LNCAP (cell line): ENCODE measurements around the gene MMP28.

Source experiments
- TF ChIP-seq, protein P1 (sequence below): fragments of 450-650 bp; IDR thresholded peaks from 2 replicates; pipeline ENCODE4 v1.5.1; 2017; ENCODE audit warnings: mild to moderate bottlenecking

MMP28 gene

DNA sequence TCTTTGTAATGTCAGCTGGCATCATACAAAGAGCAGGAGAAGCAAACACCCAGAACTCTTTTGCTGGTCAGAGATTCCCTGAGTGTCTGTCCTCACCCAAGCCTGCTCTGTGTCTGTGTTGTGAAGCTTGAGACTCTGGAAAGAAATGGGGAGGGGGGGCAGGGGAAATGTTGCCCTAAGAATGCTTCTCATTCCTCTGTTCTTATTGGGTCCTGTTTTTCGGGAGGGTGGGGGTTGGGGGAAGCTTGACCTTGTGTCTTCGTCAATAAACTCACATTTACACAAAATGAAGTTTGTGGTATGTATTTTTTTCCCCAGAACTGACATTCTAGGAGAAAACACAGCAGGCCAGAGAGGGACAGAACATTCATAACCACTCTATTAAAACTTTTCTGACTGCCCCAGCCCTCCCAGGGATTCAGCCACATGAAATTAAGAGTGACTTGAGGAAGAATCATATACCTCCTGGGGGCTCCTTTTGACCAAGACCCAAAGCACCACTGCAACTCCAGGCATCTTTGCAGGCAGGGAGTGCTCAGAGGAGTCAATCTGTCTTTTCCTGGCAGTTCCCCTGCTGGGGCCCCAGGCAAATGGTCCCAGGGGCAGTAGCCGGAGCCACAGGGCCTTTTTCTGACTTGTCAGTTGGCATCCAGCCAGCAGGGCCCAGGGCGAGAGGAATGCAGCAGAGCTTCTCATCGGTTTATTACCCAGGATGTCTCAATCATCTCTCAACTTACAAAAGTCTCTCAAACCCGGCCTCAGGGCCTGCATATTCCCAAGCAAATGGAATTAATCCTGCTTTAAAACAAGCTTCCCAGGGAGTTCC is 69.1 kb downstream of the MMP28 start:
- TF ChIP-seq, protein P1, sequence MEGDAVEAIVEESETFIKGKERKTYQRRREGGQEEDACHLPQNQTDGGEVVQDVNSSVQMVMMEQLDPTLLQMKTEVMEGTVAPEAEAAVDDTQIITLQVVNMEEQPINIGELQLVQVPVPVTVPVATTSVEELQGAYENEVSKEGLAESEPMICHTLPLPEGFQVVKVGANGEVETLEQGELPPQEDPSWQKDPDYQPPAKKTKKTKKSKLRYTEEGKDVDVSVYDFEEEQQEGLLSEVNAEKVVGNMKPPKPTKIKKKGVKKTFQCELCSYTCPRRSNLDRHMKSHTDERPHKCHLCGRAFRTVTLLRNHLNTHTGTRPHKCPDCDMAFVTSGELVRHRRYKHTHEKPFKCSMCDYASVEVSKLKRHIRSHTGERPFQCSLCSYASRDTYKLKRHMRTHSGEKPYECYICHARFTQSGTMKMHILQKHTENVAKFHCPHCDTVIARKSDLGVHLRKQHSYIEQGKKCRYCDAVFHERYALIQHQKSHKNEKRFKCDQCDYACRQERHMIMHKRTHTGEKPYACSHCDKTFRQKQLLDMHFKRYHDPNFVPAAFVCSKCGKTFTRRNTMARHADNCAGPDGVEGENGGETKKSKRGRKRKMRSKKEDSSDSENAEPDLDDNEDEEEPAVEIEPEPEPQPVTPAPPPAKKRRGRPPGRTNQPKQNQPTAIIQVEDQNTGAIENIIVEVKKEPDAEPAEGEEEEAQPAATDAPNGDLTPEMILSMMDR, result no peak

DNA sequence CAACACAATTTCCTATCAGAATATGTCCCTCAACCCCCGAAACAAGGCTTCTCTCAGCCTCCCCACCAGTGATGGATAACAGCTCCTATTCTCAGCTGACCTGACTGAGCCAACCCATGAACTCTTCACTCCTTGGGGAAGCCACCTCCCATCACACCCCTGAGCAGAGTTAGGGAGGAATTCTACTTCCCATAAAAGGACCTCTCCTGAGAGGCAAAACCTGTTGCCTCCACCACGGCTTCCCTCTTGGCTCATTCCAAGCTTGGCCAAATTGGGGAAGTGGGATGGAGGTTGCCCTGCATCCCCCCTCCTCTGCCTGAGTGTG is 69.7 kb downstream of the MMP28 start:
- TF ChIP-seq, protein P1, result no peak

DNA sequence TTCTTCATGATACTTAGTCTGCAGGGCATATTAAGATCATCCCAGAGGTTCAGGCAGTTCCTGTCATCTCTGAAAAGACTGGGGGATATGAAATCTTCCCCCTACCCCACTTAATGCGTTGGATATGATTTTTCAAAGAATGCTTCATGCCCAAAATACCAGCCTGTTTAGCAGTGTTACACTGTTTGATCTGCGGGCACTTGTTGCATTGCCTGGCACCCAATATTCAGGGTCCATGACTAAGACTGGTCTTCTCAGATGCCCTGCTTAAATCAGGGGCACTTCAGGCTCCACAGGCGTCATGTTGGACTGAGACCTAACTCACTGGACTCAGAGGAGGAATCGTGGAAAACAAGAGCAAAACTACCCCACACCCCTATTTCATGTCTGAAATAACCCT is 70.4 kb downstream of the MMP28 start:
- TF ChIP-seq, protein P1, result no peak

DNA sequence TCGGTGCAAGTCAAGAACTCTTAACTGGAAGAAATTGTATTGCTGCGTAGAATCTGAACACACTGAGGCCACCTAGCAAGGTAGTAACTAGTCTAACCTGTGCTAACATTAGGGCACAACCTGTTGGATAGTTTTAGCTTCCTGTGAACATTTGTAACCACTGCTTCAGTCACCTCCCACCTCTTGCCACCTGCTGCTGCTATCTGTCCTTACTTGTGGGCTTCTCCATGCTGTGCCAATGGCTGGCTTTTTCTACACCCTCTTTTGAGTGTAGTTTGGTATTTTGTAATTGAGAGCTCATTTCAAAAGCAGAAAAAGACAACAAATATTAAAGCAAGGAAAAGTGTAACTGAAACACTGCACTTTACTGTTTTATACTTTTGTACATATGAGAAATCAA is 71.7 kb downstream of the MMP28 start:
- TF ChIP-seq, protein P1, result no peak

DNA sequence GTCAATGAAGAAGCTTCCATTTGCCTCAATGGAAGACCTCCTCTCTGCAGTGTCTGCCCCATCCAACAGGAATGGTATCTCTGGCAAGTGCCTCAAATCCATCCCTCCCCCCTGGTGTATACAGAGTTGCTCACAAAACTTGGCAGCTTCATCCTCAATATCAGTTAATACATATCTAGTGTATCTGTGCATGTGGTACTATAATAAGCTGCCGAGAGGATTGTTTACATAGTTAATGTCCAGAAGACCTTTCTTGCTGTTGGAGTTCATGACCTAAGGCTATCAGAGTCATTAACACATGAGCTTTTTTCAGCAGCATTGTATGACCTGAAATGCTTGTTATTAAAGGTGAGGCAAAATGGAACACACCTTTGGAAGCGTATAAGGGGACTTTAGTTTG is 78.0 kb downstream of the MMP28 start:
- TF ChIP-seq, protein P1, result no peak

DNA sequence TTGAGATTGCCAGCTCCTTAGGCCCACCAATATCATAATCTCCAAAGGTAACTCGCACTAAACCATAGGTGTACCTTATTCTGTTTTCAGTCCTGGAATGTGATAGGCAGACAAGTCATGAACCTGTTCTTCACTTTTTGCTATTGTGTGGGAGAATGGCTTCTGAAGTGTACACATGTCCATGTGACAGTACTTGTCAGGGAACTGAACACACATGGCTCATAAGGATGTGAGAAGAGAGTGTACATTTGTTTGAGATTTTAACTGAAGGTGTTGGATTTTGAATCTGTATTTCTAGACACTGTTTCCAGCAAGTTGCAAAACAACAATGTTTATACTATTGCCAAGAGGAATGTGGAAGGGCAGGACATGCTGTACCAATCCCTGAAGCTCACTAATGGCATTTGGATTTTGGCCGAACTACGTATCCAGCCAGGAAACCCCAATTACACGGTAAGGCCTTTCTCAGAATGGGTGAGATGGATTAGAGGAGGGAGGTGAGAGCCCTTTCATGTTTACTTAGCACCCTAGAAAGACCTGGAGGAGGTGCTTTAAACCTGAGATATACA is 78.5 kb downstream of the MMP28 start:
- TF ChIP-seq, protein P1, result no peak

DNA sequence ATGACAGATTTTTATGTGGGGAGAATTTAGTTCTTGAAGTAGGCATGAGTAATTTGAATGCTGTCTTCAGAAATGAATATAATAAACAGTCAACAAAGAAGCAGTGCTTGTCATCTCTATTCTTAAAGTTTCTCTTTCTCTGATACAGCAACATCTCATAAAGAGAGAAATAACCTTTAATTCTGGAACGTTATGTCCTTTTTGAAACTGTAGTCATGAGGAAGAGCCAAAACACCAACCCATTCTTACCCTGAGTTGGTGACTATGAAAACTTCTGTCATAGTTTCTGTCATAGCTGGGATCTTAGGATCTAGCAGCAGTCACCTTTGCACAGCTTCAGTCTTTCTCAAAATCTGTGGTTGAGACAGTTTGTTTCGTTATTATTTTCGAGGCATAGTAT is 79.3 kb downstream of the MMP28 start:
- TF ChIP-seq, protein P1, result no peak
